HG03064 (cell line): ENCODE measurements around the gene HECW1.
"Not testable (repeated sequence)": the region's sequence is repeated elsewhere in the genome, so short reads cannot be mapped to it uniquely, and the experiment has no call there.

Experiments
- ATAC-seq: cut with Tn5 transposase; IDR thresholded peaks from one replicate; pipeline ENCODE4 v1.9.1; 2021; ENCODE audit warnings: low read depth; ENCODE audit not compliant: unreplicated experiment

HECW1 gene

DNA sequence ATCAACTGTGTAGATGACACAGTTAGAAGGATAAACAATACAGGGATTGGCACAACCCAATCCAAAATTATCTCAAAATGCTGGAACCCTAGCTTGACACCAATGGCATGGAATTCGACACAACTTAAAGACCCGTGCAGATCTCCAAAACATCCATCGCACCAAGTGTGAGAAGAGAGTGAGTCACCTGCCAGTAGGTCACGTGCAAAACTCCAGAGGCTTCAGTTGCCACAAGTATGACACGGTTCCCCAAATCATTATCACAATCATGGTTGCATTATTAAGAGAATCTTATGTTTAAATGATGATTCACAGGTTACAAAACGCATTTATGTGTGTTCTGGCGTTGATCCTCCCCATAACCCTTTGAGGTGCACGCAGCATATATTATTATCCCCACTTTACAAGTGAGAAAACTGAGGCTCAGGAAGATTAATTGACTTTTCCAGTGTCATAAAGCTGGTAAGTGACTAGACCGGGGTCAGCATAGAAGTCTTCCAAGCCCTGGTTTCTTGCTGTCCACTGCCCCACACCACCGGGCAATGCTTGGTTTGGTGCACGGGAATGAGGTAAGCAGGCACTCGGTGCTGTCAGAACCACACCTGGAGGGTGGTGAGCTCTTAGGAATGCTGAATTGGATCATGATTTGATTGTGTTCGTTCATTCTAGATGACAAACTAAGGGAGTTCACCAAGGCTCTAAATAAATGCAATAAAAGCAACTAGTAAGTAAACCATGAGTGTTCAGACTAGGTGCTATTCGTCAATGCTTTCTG lies 446.9 kb downstream of the HECW1 start:
- no peak for ATAC-seq

DNA sequence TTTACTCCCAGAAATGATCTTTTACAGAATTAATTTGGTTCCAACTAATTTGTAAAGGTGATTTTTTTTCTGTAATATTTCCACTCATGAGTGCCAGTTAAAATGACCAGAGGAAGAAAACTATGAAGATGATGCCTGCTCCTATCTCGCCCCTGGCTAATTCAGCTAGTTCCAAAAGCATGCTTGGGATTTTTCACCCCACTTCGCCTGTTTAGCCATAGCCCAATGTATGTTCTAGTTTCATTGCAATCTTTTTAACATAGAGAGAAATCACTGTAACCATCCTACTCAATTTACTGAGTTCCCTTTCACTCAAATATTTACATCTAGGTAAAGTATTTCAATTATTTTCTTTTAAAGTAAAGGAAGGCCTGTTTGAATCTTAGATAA lies 447.5 kb downstream of the HECW1 start:
- no peak for ATAC-seq

DNA sequence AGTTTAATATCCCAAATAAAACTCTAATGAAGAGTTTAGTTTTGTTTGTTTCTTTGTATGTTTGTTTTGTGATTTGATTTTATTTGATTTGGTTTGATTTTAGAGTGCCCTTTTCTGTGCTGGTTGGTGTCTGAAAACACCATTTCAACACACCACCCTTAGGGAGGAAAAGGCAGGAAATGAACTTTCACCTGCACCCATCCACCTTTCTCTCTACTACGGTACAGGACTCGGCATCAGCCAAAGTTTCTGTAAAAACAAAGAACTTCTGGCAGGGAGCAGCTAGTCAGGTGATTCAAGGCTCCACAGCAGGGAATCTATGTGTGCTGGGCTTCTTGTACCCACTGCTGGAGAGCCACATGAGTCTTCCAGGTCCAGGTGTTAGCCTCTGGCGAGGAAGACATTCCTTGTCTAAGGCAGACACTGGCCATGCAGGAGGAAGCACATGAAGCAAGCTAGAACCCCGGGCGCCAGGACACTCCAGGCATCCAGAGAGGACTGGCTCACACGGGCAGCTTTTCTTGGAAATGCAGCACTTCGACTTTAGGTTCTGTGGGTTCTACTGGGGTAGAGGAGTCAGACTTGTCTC lies 448.4 kb downstream of the HECW1 start:
- no peak for ATAC-seq

DNA sequence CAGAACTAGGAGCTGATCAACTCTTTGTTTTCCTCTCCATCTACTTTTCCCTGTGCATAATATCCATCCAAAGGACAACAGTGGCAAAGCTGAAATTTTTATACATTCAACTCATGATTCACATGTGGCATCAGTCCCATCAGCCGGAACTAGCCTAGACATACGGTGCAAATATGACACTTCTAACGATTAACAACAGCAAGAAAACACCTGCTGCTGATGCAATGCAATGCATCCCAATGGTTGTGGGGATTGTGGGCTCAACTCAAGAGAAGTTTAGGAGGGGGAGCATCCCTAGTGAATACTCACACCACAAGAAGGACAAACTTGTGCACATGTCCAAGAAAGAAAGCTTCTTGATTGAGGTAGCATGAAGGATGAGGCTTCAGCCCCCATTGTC lies 449.9 kb downstream of the HECW1 start:
- no peak for ATAC-seq

DNA sequence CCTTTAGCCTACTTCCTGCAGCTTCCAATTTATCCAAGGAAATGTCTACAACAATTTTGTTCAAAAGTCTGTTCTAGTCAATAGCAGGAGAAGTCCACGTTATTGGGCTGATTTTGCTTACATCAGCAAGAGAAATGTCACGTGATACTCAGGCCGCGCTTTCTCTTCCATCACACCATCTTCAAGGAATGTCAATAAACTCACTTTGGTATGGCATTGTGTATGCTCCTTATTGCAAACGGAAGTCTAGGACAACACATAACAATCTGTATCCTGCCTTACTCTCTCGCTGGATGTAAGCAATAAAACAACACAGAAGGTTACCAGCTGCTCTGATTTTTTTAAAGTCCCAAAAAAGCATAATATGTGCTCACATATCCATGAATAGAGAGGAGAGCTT lies 453.3 kb downstream of the HECW1 start:
- ATAC-seq, result no peak

DNA sequence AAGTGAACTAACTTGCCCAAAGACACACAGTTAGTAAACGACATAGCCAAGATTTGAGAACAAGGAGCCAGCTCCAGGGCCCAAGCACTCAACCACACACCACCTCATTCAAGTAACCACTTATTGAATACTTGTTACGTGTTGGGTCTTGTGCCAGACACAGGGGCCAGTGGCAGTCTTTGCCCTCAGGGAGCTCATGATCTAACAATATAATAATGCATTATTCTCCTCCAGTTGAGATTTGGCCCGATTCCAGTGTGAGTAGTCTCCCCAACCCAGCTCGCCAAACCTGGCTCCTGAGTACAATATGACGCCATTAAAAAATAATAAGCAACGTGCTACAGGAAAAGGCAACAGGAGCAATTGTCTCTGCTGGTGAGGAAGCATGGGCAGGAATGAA lies 456.1 kb downstream of the HECW1 start:
- ATAC-seq, result no peak

DNA sequence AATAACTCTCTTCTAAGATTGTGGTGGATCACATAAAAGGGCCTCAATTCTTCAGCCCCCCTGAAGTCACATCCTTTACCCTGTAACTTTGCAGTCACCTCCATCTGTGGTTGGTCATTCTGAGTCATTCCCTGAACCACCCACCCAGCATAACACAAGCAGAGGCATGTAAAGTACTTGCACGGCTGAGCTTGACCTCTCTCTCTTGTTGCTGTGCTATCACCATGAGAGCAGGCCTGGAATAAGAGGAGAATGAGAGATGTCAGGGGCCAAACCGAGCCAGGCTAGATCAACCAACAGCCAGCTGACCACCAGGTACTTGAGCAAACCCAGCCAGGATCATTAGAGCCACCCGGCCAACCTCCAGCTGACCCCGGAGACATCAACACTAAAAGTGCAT lies 457.0 kb downstream of the HECW1 start:
- ATAC-seq, result peak; percentile 49

DNA sequence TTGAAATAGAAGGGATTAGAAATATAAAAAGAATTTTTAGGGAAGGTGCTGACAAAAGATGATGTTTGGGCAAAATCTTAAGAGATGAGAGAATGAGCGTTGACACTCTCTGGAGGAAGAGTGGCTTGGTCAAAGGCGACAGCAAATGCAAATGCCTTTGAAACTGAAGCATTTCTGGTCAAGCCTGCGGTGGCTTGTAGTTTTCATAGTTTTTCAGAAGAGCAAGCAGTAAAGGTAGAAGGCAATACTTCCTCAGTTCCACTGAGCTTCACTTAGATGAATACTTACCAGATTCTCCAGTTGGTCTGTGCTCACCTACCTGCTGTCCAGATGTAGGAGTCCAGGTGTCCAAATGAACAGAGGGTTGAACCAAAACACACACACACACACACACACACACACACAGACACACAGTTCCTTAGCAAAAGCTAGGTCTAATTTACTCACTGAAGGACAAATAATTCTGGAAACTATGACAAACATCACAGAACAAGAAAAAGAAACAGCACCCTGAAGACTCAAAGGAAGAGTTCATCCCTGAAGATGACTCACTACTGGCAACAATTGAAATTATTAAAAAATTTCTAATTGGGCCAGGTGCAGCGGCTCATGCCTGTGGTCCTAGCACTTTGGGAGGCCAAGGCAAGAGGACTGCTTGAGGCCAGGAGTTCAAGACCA lies 458.4 kb downstream of the HECW1 start:
- ATAC-seq, result peak; percentile 84

DNA sequence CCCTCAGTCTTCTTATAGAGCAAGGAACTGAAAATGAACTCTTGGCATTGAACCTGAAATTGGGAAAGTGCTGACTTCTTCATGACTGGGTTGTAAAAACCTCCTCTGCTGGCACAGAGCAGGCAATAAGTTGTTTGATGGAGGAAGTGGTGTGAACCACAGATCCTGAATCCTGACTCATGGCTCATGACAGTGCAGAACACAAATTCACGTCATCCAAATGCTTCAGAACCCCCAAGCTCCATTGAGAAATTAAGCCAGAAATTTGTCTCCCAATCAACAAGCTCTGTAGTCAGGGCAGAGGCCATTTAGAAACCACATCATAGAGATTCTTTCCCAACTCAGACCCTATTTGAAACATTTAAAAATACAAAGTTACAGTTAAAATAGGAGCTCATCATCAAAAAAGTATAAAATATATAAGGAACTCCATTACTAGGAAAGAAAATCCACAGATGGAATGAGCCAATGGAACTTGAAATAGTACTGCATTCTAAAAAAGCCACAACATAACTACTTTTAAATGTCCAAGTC lies 460.1 kb downstream of the HECW1 start:
- ATAC-seq, result no peak

DNA sequence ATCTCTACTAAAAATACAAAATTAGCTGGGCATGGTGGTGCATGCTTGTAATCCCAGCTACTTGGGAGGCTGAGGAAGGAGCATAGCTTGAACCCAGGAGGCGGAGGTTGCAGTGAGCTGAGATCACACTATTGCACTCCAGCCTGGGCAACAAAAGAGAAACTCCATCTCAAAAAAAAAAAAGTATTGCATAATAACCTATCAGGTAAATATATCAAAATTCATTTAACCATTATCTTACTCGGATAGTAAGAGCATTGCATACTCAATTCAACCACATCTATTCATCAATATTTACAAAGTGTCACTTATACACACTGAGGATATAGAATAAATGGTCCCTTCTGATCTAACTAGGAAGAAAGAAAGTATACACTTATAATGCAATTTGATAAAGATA lies 461.4 kb downstream of the HECW1 start:
- ATAC-seq, result not testable (repeated sequence)

DNA sequence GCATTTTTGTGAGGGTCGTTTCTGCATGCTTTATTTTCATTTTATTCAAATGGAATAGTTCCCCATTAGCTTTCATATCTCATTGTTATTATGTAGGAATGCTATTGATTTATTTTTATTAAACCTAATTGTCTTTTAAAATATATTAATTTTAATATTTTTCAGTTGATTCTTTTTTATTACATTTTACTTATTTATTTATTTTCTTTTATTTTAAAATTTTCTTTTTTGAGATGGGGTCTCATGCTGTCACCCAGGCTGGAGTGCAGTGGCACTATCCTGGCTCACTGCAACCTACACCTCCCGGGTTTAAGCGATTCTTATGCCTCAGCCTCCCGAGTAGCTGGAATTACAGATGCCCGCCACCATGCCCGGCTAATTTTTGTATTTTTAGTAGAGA lies 463.1 kb downstream of the HECW1 start:
- no peak for ATAC-seq

DNA sequence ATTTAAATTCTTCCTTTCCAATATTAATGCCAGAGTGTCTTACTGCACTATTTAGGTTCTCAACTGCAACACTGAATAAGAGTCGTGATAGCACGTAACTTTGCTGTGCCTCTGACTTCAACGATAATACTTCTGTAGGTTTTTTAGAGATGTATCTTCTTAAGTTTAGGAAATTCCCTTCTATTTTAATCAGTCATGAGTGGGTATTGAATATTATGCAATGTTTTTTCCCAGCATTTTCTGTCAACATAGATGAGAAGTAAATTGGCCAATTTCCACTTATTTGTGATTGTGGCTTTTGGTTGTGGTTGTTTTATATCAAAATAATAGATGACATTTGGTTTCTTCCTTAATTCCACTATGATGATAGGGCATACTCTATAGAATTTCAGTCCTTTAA lies 463.8 kb downstream of the HECW1 start:
- ATAC-seq, result no peak

DNA sequence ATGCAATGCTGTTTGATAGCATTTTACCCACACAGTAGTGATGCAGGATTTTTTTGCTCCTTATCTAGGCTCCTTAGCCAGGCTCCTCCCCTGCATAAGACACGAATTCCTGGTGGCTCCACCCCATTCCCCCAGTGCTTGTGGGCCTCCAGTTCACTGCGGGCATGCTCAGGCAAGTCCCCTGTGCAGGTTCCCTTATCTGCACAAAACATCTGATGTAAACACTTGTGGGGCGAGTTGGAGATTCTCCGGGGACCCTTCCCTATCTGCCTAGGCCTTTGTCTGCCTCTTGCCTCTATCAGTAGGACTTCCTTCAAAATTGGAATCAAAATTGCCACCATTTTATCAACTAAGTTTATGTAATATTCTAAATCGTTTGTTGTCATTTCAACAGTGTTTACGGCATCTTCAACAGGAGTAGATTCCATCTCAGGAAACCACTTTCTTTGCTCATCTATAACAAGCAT lies 465.1 kb downstream of the HECW1 start:
- ATAC-seq, result no peak

DNA sequence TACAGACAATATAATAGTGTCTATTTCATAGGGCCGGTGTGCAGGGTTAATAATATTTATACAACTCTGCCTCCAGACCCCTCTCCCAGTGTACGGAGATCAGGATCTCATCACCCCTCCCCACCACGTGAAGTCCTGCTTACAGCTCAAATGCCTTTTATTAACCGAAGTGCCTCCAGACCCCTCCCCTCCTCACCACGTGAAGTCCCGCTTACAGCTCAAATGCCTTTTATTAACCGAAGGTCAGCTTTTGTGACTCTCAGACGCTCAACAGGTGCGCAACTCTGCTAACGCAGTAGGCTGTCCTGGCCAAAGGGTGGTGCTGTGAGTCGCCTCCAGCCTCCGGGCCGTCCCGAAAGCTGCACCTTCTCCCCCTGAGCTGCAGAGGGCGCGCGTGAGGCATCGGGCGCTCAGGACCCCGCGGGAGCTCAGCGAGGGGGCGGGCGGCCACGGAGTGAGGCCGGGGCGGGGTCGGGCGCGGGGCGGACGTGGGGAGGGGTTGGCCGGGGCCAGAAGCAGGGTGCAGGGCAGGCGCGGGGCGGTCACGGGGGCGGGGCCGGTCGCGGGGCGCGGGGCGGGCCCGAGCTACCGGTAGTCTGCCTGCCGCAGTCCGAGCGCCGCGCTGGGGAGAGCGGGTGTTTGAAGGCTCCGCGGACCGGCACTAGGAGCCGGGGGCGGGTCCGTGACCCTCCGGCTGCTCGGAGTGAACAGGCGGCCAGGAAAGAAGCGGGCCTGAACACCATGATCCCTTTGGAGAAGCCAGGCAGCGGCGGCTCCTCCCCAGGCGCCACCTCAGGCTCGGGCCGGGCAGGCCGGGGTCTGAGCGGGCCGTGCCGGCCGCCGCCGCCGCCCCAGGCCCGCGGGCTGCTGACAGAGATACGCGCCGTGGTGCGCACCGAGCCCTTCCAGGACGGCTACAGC lies 470.3 kb downstream of the HECW1 start, which contains the start of gene STK17A:
Gene STK17A, plus strand, starts transcription at position 606 of the 921 bp plus-strand sequence. Its CDS starts 136 bp downstream, at position 742.
- peak; percentile 69 for ATAC-seq

DNA sequence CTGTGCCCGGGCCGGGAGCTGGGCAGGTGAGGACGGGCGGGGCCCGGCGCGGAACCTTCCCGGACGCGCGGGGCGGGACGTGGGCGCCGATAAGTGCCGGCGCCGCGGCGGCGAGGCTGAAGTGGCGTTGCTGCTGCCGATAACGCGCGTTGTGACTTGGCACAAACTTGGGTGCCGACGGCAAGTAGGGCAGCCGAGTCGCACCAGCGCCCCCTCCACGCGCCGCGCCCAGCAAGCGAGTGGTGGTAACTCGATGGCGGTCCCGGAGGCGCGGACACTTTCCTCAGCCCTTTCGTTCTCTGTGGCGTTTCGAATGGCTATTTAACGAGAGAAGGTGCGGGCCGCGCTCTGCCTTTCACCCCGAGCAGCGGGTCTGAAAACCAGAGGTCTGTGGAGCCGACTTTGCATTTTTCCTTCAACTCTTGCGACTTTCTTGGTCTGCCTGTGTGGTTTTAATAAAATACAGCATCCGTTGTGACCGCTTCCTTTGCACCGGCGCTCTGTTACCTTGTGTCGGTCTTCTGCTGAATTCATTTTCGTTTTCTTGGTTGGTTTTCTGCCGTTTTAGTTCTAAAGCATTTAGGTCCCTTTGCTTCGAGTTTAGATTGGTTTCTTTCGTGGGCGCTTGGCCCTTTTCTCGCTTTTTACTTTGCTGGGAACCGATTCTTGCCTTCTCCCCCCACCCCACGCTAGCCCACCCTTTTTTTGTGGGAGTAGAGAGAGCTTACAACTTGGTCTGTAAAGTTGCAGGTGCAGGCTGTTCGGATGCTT lies 471.2 kb downstream of the HECW1 start:
- peak; percentile 26 for ATAC-seq

DNA sequence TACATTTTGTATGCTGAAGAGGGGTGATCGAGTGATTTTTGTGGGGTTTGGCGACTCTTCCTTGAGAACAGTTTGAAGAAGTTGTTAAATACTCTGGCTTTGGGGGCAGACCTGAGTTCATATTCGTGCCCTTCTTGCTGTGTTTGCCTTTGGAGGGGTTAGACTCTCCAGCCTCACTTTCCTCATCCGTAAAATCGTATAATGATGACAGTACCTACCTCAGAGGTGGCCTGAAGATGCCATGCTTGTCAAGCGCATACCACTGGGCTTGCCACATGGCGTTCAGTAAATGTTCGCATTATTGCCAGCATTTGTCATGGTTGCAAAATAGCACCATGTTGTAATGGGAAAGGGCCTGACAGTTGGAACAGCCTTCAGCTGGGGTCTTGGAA lies 471.7 kb downstream of the HECW1 start:
- ATAC-seq, result no peak

DNA sequence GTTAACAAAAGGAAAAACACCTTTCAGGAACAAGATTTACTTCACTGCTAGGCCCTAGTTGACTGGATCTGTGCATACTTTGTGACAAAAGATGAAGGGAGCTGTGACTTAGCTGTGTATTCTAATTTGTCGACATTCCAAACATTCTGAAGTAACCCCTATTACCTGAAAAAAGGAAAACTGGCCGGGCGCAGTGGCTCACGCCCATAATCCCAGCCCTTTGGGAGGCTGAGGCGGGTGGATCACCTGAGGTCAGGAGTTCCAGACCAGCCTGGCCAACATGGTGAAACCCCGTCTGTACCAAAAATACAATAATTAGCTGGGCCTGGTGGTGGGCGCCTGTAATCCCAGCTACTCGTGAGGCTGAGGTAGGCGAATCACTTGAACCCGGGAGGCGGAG lies 472.3 kb downstream of the HECW1 start:
- not testable (repeated sequence) for ATAC-seq

DNA sequence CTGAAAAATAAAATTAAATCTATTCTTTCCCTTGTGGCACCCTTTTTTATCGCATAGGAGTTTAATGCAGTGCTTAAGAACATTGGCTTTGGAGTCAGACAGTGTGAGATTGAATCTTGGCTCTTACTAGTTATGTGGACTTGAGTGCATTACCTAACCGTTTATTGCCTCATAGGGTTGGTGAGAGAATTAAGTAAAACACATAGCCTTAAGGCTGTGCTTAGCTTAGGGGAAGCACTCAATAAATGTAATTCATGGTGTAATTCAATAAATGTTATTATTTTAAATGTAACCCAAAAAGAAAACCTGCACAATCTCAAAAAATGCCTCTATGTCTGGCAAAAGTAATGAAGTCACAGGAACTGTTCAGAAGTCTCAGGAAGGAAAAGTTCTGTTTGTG lies 473.1 kb downstream of the HECW1 start:
- ATAC-seq, result no peak

DNA sequence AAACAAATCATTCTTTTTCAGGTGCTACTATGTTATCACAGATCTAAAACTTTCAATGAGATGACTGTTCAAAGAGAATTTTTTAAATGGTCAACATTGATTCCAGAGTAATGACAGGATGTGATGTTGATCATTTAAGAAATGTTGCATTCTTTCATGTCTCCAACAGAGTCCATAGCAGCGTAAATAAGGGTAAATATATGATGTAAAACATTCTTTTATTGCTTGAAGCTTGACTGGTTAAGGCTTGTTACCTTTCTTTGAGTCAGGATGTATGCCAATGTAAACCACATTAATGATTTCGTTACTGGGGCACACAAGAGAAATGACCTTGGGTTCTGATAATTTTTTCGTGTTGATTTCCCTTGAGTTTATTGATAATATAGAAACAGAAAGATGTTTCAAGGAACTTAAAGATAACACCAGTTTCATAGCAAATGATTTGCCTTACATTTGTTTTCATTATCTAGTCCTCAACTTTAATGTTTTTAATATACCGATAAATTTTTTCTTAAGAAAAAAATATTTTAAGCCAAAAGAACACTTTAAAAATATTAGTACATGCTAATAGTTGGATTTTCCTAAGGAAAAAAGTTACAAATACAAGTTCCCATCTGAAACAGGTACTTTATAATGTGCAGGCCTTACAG lies 473.9 kb downstream of the HECW1 start:
- ATAC-seq, result no peak
